Measurements from ENCODE around the gene KIAA1217. TPM values are rescaled to one million over a fixed set of nuclear protein-coding genes. Genes with fewer than 3 reads are reported as not detected.

KIAA1217 gene
- total RNA-seq, 1 donor from 2014 or later = 73.2 TPM

GRCh38 chr10:24394461-24395190 lies 185.7 kb downstream of the KIAA1217 start:
- H3K4me3 Mint-ChIP-seq = peak overlapping the region; percentile 34
- peaks cover 5% of the 10 kb centered on the region for H3K9me3 Mint-ChIP-seq
- TF ChIP-seq CTCF (conservative IDR thresholded peaks at IDR 0.05) = no peak
- H3K27me3 Mint-ChIP-seq = no peaks in the 10 kb centered on the region
- peaks cover 33% of the 10 kb centered on the region for H3K4me1 Mint-ChIP-seq (ENCODE audit: unreplicated experiment)
- no peak overlapping the region for H3K27ac Mint-ChIP-seq
- H3K36me3 Mint-ChIP-seq = peaks cover 39% of the 10 kb centered on the region
- no peak for DNase-seq (ENCODE audit: extremely low spot score, unreplicated experiment)

GRCh38 chr10:24396396-24396795 lies 187.5 kb downstream of the KIAA1217 start:
- H3K27ac Mint-ChIP-seq = peak overlapping the region; percentile 29
- H3K4me3 Mint-ChIP-seq = no peak overlapping the region
- peaks cover 27% of the 10 kb centered on the region for H3K4me1 Mint-ChIP-seq (ENCODE audit: unreplicated experiment)
- peaks cover 28% of the 10 kb centered on the region for H3K36me3 Mint-ChIP-seq
- no peaks in the 10 kb centered on the region for H3K27me3 Mint-ChIP-seq
- H3K9me3 Mint-ChIP-seq = peaks cover 1% of the 10 kb centered on the region
- TF ChIP-seq CTCF (conservative IDR thresholded peaks at IDR 0.05) = no peak
- no peak for DNase-seq (ENCODE audit: extremely low spot score, unreplicated experiment)

DNA sequence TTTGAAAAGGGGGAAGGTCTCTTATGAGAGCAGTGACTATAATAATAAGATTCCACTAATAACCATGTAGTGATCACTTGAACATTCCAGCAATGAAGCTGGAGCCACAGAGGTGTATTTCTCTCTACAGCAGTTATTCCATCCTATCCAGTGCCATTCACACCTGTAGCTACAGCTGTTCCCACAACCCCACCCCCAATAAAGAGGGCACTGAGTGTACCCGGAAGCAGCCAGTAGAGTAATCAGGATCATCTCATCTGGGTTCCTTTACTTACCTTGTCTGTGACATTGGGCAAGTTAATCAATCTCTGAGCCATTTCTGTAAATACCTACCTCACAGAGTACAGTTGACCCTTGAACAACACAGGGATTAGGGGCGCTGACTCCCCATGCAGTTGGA lies 188.7 kb downstream of the KIAA1217 start:
- DNase-seq (ENCODE audit: extremely low spot score, unreplicated experiment) = no peak
- peaks cover 29% of the 10 kb centered on the region for H3K36me3 Mint-ChIP-seq
- peaks cover 25% of the 10 kb centered on the region for H3K4me1 Mint-ChIP-seq (ENCODE audit: unreplicated experiment)
- no peak overlapping the region for H3K27ac Mint-ChIP-seq
- TF ChIP-seq CTCF (conservative IDR thresholded peaks at IDR 0.05) = no peak
- peaks cover 6% of the 10 kb centered on the region for H3K9me3 Mint-ChIP-seq
- H3K27me3 Mint-ChIP-seq = no peaks in the 10 kb centered on the region
- H3K4me3 Mint-ChIP-seq = no peak overlapping the region

DNA sequence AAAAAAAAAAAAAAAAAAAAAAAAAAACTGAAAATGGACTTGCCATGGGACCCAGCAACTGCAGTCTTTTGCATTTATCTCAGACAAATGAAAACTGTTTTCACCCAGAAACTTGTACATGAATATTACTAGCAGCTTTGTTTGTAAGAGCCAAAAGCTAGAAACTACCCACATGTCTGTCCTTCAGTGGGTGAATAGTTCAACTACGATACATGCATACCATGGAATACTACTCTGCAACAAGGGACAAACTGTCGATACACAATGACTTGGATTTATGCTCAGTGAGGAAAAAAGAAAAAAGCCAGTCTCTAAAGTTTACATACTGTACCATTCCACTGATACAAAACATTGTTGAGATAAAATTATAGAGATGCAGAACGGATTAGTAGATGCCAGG lies 195.6 kb downstream of the KIAA1217 start:
- no peak overlapping the region for H3K4me3 Mint-ChIP-seq
- no peaks in the 10 kb centered on the region for H3K27me3 Mint-ChIP-seq
- no peak for DNase-seq (ENCODE audit: extremely low spot score, unreplicated experiment)
- H3K27ac Mint-ChIP-seq = peak overlapping the region; percentile 29
- H3K36me3 Mint-ChIP-seq = peaks cover 19% of the 10 kb centered on the region
- TF ChIP-seq CTCF (conservative IDR thresholded peaks at IDR 0.05) = no peak
- H3K9me3 Mint-ChIP-seq = peaks cover 6% of the 10 kb centered on the region
- H3K4me1 Mint-ChIP-seq (ENCODE audit: unreplicated experiment) = no peaks in the 10 kb centered on the region

DNA sequence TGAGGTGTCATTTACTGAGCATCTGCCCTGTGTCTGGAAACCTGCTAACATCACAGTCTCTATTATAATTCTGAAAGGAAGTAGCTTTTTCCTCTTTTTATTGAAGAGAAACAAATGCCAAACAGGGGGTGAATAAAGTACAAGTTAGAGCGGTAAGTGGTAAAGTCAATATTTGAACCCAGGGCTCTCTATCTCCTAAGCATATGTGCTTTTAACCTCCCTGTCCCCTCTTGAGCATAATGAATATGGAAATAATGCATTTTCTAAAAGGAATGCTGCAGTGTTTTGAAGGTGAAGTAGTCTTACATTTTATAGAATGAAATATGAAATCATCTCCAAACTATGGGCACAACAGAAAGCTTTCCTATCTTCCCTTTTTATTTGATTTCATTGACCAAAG lies 196.7 kb downstream of the KIAA1217 start:
- Mint-ChIP-seq H3K9me3 (peaks cover 6% of the 10 kb centered on the region), H3K27ac (no peak overlapping the region)

More for the DNA sequence above, 196.7 kb downstream of the KIAA1217 start:
- no peak for TF ChIP-seq CTCF (conservative IDR thresholded peaks at IDR 0.05)
- no peak for DNase-seq (ENCODE audit: extremely low spot score, unreplicated experiment)
- no peak overlapping the region for H3K4me3 Mint-ChIP-seq
- no peaks in the 10 kb centered on the region for H3K4me1 Mint-ChIP-seq (ENCODE audit: unreplicated experiment)
- no peaks in the 10 kb centered on the region for H3K27me3 Mint-ChIP-seq
- peaks cover 19% of the 10 kb centered on the region for H3K36me3 Mint-ChIP-seq
